GM23248 (cell line): ENCODE results near the gene TMEM235.

Source experiments
- EZH2 ChIP-seq: fragments of 200-600 bp; sonication (generic); IDR thresholded peaks from 2 replicates; pipeline ENCODE4 v1.6.1; 2018; ENCODE audit warnings: antibody characterized with exemption, mild to moderate bottlenecking; ENCODE audit not compliant: insufficient read depth, poor library complexity, severe bottlenecking
- EZH2phosphoT487 ChIP-seq: fragments of 200-600 bp; sonication (generic); IDR thresholded peaks from 2 replicates; pipeline ENCODE4 v1.6.1; 2018; ENCODE audit warnings: antibody characterized with exemption, moderate library complexity, mild to moderate bottlenecking, low read depth; ENCODE audit not compliant: insufficient read depth

- TF ChIP-seq EZH2phosphoT487 = no peak
- TF ChIP-seq EZH2 = no peak
Observed at GRCh38 chr17:78227455-78227916, 3.9 kb upstream of the TMEM235 start.
